IMR-90 (cell line): ENCODE measurements around the gene SLIT3. TPM values are rescaled to one million over a fixed set of nuclear protein-coding genes. Genes with fewer than 3 reads are reported as not detected.

Experiments used
- ATAC-seq: fragments of 200-7000 bp; cut with Tn5 transposase; 2 replicates; pipeline ENCODE4 v1.9.1; 2020; ENCODE audit warnings: low read depth, mild to moderate bottlenecking, moderate library complexity
- BruUV-seq: library from RNA; stranded (reverse); fragments of 400-500 nt; replicated peaks from 2 replicates; lab custom pipeline; 2021; lab: Mats Ljungman, UMichigan
- CTCF ChIA-PET: fragments of 300-600 bp; formaldehyde crosslinking; extraction: SDS; loops from one replicate; lab custom pipeline; 2021; ENCODE audit warnings: antibody characterized with exemption; lab: Yijun Ruan, JAX
- POLR2A ChIA-PET: fragments of 300-600 bp; sonication (Branson Sonifier 250); formaldehyde crosslinking; loops from one replicate; lab custom pipeline; 2022; ENCODE audit warnings: antibody characterized with exemption; ENCODE audit not compliant: unreplicated experiment; lab: Charles Lee
- DNase-seq: peaks from one replicate; pipeline ENCODE4 v3.0.0; 2013
- H2AFZ ChIP-seq: replicated peaks from 2 replicates; pipeline ENCODE3; 2013; ENCODE audit warnings: low read length, mild to moderate bottlenecking; ENCODE audit not compliant: poor library complexity
- H2AK5ac ChIP-seq: 2 replicates; pipeline ENCODE4 v1.6.1; 2013; ENCODE audit warnings: low read depth, low read length, inconsistent platforms
- H2AK9ac ChIP-seq: replicated peaks from 2 replicates; pipeline ENCODE3; 2013; ENCODE audit warnings: mild to moderate bottlenecking, low read depth, low read length, moderate library complexity; ENCODE audit not compliant: poor library complexity
- H2BK120ac ChIP-seq: 2 replicates; pipeline ENCODE4 v1.6.1; 2013; ENCODE audit warnings: low read depth, low read length, inconsistent platforms
- H2BK15ac ChIP-seq: 3 replicates; pipeline ENCODE4 v1.6.1; 2013; ENCODE audit warnings: low read depth, low read length, inconsistent platforms
- H2BK20ac ChIP-seq: 2 replicates; pipeline ENCODE4 v1.6.1; 2013; ENCODE audit warnings: low read depth, mild to moderate bottlenecking, inconsistent platforms, low read length, moderate library complexity
- H2BK5ac ChIP-seq: 2 replicates; pipeline ENCODE4 v1.6.1; 2013; ENCODE audit warnings: mild to moderate bottlenecking, low read depth, low read length, inconsistent platforms; ENCODE audit not compliant: poor library complexity, severe bottlenecking
- H3K14ac ChIP-seq: replicated peaks from 2 replicates; pipeline ENCODE4 v1.6.1; 2013; ENCODE audit warnings: low read depth, low read length, inconsistent platforms
- H3K18ac ChIP-seq: 2 replicates; pipeline ENCODE4 v1.6.1; 2013; ENCODE audit warnings: low read depth, low read length, control low read depth
- H3K23ac ChIP-seq: 2 replicates; pipeline ENCODE4 v1.6.1; 2013; ENCODE audit warnings: low read depth, low read length, inconsistent platforms
- H3K27ac ChIP-seq: 2 replicates; pipeline ENCODE4 v1.5.1; 2013; ENCODE audit warnings: mild to moderate bottlenecking, control low read depth, low read length; ENCODE audit not compliant: insufficient read depth
- H3K27me3 ChIP-seq: 2 replicates; pipeline ENCODE4 v1.6.1; 2013; ENCODE audit warnings: low read length; ENCODE audit not compliant: control insufficient read depth, insufficient read depth
- H3K36me3 ChIP-seq: 2 replicates; pipeline ENCODE4 v1.6.1; 2013; ENCODE audit warnings: low read length, mixed read lengths; ENCODE audit not compliant: control insufficient read depth, insufficient read depth
- H3K4ac ChIP-seq: 2 replicates; pipeline ENCODE4 v1.6.1; 2013; ENCODE audit warnings: low read depth, low read length, inconsistent platforms
- H3K4me1 ChIP-seq: 2 replicates; pipeline ENCODE4 v1.6.1; 2013; ENCODE audit warnings: low read length, mixed read lengths; ENCODE audit not compliant: control insufficient read depth, insufficient read depth
- H3K4me2 ChIP-seq: 2 replicates; pipeline ENCODE4 v1.6.1; 2013; ENCODE audit warnings: low read depth, mild to moderate bottlenecking, control low read depth, low read length, moderate library complexity
- H3K4me3 ChIP-seq: 2 replicates; pipeline ENCODE4 v1.5.1; 2013; ENCODE audit warnings: low read depth, mild to moderate bottlenecking, control low read depth, low read length, moderate library complexity; ENCODE audit not compliant: insufficient read depth
- H3K56ac ChIP-seq: 2 replicates; pipeline ENCODE4 v1.6.1; 2013; ENCODE audit warnings: low read length, inconsistent platforms; ENCODE audit not compliant: insufficient read depth; ENCODE audit errors: extremely low read depth
- H3K79me1 ChIP-seq, 2 experiments: 2 replicates each; pipeline ENCODE4 v1.6.1; 2013; ENCODE audit warnings: low read length in 2 of 2, inconsistent platforms in 1 of 2, low read depth in 1 of 2
- H3K9ac ChIP-seq: 2 replicates; pipeline ENCODE4 v1.6.1; 2013; ENCODE audit warnings: low read depth, low read length, control low read depth
- H3K9me1 ChIP-seq: 2 replicates; pipeline ENCODE4 v1.6.1; 2013; ENCODE audit warnings: low read length, inconsistent platforms; ENCODE audit not compliant: insufficient read depth
- H3K9me3 ChIP-seq: 2 replicates; pipeline ENCODE4 v1.6.1; 2013; ENCODE audit warnings: low read length; ENCODE audit not compliant: control insufficient read depth, insufficient read depth
- H4K20me1 ChIP-seq: 2 replicates; pipeline ENCODE4 v1.6.1; 2013; ENCODE audit warnings: low read length, inconsistent platforms; ENCODE audit not compliant: insufficient read depth
- H4K5ac ChIP-seq: 2 replicates; pipeline ENCODE4 v1.6.1; 2013; ENCODE audit warnings: mild to moderate bottlenecking, low read depth, low read length, control low read depth
- H4K8ac ChIP-seq, 2 experiments: 2 replicates each; pipeline ENCODE4 v1.6.1; 2013; ENCODE audit warnings: low read depth in 2 of 2, low read length in 2 of 2, control low read depth in 1 of 2, inconsistent platforms in 1 of 2
- H4K91ac ChIP-seq: 2 replicates; pipeline ENCODE4 v1.6.1; 2013; ENCODE audit warnings: low read depth, low read length, inconsistent platforms; ENCODE audit not compliant: insufficient read depth
- CHD1 ChIP-seq: IDR thresholded peaks from 2 replicates; pipeline ENCODE4 v1.6.1; 2012; ENCODE audit warnings: low read depth, low read length, improper control_type of control experiment
- CTCF ChIP-seq: conservative IDR thresholded peaks from 2 replicates; pipeline ENCODE4 v1.5.1; 2012; ENCODE audit warnings: mild to moderate bottlenecking, low read depth, low read length, improper control_type of control experiment
- ELK1 ChIP-seq: fragments of 150-350 bp; IDR thresholded peaks from 2 replicates; pipeline ENCODE4 v1.6.1; 2016; ENCODE audit warnings: low read depth, mild to moderate bottlenecking, low read length, moderate library complexity, borderline replicate concordance
- FOS ChIP-seq: fragments of 150-350 bp; IDR thresholded peaks from 2 replicates; pipeline ENCODE4 v1.6.1; 2016; ENCODE audit warnings: low read depth, low read length
- MAFK ChIP-seq: IDR thresholded peaks from 2 replicates; pipeline ENCODE4 v1.6.1; 2012; ENCODE audit warnings: low read depth, low read length, improper control_type of control experiment
- MAZ ChIP-seq: IDR thresholded peaks from 2 replicates; pipeline ENCODE4 v1.6.1; 2012; ENCODE audit warnings: low read depth, mild to moderate bottlenecking, low read length, improper control_type of control experiment, moderate library complexity, borderline replicate concordance
- NFE2L2 ChIP-seq: fragments of 150-350 bp; IDR thresholded peaks from 2 replicates; pipeline ENCODE4 v1.6.1; 2016; ENCODE audit warnings: low read depth, mild to moderate bottlenecking, low read length
- RAD21 ChIP-seq: IDR thresholded peaks from 2 replicates; pipeline ENCODE4 v1.6.1; 2012; ENCODE audit warnings: low read length, improper control_type of control experiment
- RFX5 ChIP-seq: IDR thresholded peaks from 2 replicates; pipeline ENCODE4 v1.8.0; 2012; ENCODE audit warnings: low read depth, mild to moderate bottlenecking, low read length, moderate library complexity
- WGBS, 2 experiments: methylation state at CpG; one replicate each; pipeline versions ENCODE4 v1.1.5 to v1.1.7; 2013; ENCODE audit warnings: missing lambda C conversion rate in 2 of 2; ENCODE audit not compliant: insufficient read length in 1 of 2; ENCODE audit errors: extremely low coverage in 2 of 2; 5-methylcytosine and 5-hydroxymethylcytosine counted together
- dilution Hi-C: fragments of 300-500 bp; cut with HindIII; formaldehyde crosslinking; loops from one replicate; pipeline ENCODE4 v1.14.3; 2018; ENCODE audit warnings: low sequenced_read_pairs; ENCODE audit not compliant: unreplicated experiment
- in situ Hi-C: fragments of 300-500 bp; cut with MboI; formaldehyde crosslinking; loops from 3 replicates; pipeline ENCODE4 v1.14.3; 2019; ENCODE audit warnings: low sequenced_read_pairs, inconsistent platforms, mixed read lengths
- intact Hi-C: fragments of 100-400 bp; cut with micrococcal nuclease; formaldehyde crosslinking; loops from 2 replicates; pipeline ENCODE4 v1.10.0; 2022
- polyA plus RNA-seq, 3 experiments: library from polyadenylated mRNA; depleted of rRNA; stranded (reverse); fragments of >200 nt; gene quantifications; 2 replicates each; pipeline ENCODE4 v1.2.3, GENCODE V29; 2012; ENCODE audit warnings: low replicate concordance in 1 of 3
- total RNA-seq: library from RNA; depleted of rRNA; stranded (reverse); fragments of >200 nt; gene quantifications from 2 replicates; pipeline ENCODE4 v1.2.3, GENCODE V29; 2012

The SLIT3 gene
- total and polyA plus RNA-seq, 2 of the 4 experiments (the other 2 are of a cell fraction), result 0.18 to 0.50 TPM

- DNase-seq (no peak), ATAC-seq (no peak)
- H2BK120ac ChIP-seq, result no peak overlapping the region
- H2AK9ac ChIP-seq, result no peak overlapping the region
- H3K27ac ChIP-seq, result no peak overlapping the region
- no peaks in the 10 kb centered on the region for H3K4me1 ChIP-seq
- no peaks in the 10 kb centered on the region for H3K9me3 ChIP-seq
- H3K23ac ChIP-seq, result no peak overlapping the region
- no TSS peak for BruUV-seq
- no peak overlapping the region for H3K14ac ChIP-seq
- H3K9me1 ChIP-seq, result no peaks in the 10 kb centered on the region
- no peak overlapping the region for H2BK20ac ChIP-seq
- no CpG with 5 or more reads among the region's 4 CpGs for WGBS, 2 experiments
- no peak overlapping the region for H2BK15ac ChIP-seq
- H3K79me1 ChIP-seq, result no peaks in the 10 kb centered on the region
- no peak overlapping the region for H4K91ac ChIP-seq
- intact Hi-C loops (no loop called here), dilution Hi-C loops (no loop called here), in situ Hi-C loops (no loop called here)
- no peak overlapping the region for H3K18ac ChIP-seq
- CTCF ChIA-PET, result no interaction called here
- H4K5ac ChIP-seq, result no peak overlapping the region
- H2AFZ ChIP-seq, result no peak overlapping the region
- H3K36me3 ChIP-seq, result no peaks in the 10 kb centered on the region
- H3K4me2 ChIP-seq, result no peak overlapping the region
- H3K4me3 ChIP-seq, result no peak overlapping the region
- H3K9ac ChIP-seq, result no peak overlapping the region
- TF ChIP-seq RAD21 (no peak), RFX5 (no peak), MAFK (no peak), CHD1 (no peak), CTCF (no peak), FOS (no peak), NFE2L2 (no peak), ELK1 (no peak), MAZ (no peak)
- H3K56ac ChIP-seq, result no peak overlapping the region
- POLR2A ChIA-PET, result no interaction called here
- H4K20me1 ChIP-seq, result no peaks in the 10 kb centered on the region
- H2AK5ac ChIP-seq, result no peak overlapping the region
- no peak overlapping the region for H3K4ac ChIP-seq
- H3K27me3 ChIP-seq, result no peaks in the 10 kb centered on the region
- no peak overlapping the region for H2BK5ac ChIP-seq
- H4K8ac ChIP-seq, result no peak overlapping the region
Observed at GRCh38 chr5:168971100-168971499, 329.8 kb downstream of the SLIT3 start.
